Subcutaneous adipose tissue (tissue), 4 donors: ENCODE results near the gene SARS2. TPM values are rescaled to one million over a fixed set of nuclear protein-coding genes. Genes with fewer than 3 reads are reported as not detected.

Experiments used
- total RNA-seq, 4 donors: library from RNA; depleted of rRNA; stranded (reverse); fragments of >200 nt; gene quantifications; one replicate each; pipeline ENCODE4 v1.1.0, GENCODE V29; 2016
- TF ChIP-seq, protein P1 (sequence below): fragments of 450-650 bp; IDR thresholded peaks from one replicate; pipeline ENCODE4 v1.5.1; 2016; ENCODE audit warnings: low read depth, mild to moderate bottlenecking, control low read depth, antibody characterized with exemption, moderate library complexity

SARS2 gene
- total RNA-seq, 4 donors from 2014 or later: 3.7 to 18.8 (median 10.0) TPM

DNA sequence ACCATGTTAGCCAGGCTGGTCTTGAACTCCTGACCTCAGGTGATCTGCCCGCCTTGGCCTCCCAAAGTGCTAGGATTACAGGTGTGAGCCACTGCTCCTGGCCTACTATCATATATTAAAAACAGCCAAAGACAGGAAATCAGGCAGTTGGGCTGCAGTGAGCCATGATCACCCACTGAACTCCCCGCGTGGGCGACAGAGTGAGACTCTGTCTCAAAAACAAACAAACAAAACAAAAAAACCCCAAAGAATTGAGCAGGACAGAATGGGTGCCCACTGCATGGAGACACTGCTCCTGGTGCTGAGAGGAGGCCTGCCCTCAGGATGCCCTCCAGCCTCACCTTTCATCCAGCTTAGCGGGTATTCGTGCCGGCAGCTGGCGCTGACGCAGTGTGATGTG, 47.3 kb downstream of the SARS2 start:
- TF ChIP-seq, protein P1, sequence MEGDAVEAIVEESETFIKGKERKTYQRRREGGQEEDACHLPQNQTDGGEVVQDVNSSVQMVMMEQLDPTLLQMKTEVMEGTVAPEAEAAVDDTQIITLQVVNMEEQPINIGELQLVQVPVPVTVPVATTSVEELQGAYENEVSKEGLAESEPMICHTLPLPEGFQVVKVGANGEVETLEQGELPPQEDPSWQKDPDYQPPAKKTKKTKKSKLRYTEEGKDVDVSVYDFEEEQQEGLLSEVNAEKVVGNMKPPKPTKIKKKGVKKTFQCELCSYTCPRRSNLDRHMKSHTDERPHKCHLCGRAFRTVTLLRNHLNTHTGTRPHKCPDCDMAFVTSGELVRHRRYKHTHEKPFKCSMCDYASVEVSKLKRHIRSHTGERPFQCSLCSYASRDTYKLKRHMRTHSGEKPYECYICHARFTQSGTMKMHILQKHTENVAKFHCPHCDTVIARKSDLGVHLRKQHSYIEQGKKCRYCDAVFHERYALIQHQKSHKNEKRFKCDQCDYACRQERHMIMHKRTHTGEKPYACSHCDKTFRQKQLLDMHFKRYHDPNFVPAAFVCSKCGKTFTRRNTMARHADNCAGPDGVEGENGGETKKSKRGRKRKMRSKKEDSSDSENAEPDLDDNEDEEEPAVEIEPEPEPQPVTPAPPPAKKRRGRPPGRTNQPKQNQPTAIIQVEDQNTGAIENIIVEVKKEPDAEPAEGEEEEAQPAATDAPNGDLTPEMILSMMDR: no peak

DNA sequence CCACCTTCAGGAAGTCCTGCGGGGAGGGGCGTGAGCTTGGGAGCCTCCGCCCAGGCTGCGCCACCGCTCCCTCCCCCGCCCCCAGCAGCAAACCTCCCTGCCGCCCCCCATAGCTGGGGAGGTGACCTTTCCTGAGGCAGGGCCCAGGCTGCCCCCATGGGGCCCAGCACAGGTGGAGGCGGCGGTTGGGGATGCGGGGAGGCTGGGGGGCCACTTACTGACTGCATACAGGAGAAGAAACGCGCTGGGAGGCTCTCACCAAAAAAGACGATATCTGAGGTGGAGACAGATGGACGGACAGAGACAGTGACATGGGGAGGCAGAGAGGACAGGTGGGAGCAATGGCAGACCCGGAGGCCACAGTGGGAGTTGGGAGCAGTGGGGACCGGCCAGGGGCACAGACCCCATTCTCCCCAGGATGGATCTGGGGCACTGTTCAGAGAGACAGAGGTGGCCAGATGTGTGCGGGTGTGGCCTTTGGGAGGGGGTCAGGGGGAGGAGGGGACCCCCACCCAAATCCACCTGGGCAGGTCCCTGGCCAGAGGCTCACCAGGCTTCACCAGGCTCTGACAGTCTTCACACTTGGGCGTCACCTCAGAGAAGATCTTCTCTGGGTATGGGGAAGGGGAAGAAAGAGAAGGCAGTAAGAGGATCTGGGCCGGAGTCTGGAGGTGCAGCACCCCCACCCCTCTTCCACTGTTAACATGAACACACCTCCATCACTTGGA, 49.5 kb downstream of the SARS2 start:
- TF ChIP-seq, protein P1: no peak

- TF ChIP-seq, protein P1: no peak
Measured at GRCh38 chr19:38880076-38880881, 50.3 kb downstream of the SARS2 start.

- TF ChIP-seq, protein P1: no peak
Measured at GRCh38 chr19:38879400-38879751, 51.2 kb downstream of the SARS2 start.

- TF ChIP-seq, protein P1: no peak
Measured at GRCh38 chr19:38878575-38879399, 51.8 kb downstream of the SARS2 start.

GRCh38 chr19:38877781-38878574, 52.6 kb downstream of the SARS2 start, which contains the start of gene RINL:
RINL (minus strand) TSS chr19:38878275; CDS start chr19:38876742, 1,533 bp downstream.
- TF ChIP-seq, protein P1: no peak
